Endometrial microvascular endothelial cells (primary cell): Measurements from ENCODE around the gene GLRX2. TPM values are rescaled to one million over a fixed set of nuclear protein-coding genes. Genes with fewer than 3 reads are reported as not detected.

Experiments used
- in situ Hi-C: cut with HindIII; loops from 2 replicates; pipeline ENCODE4 v1.10.0; 2017; ENCODE audit warnings: low sequenced_read_pairs, low pct_unique_long_range_greater_than_20kb; ENCODE audit errors: inconsistent ontology term
- total RNA-seq: library from RNA; depleted of rRNA; stranded (reverse); fragments of >200 nt; gene quantifications from one replicate; pipeline ENCODE4 v1.2.3, GENCODE V29; 2015; ENCODE audit errors: inconsistent ontology term

The GLRX2 gene
- total RNA-seq, 1 donor from 2014 or later, result 18.1 TPM

- in situ Hi-C loops, result no loop called here
Measured at GRCh38 chr1:193113992-193114332, 8.7 kb upstream of the GLRX2 start.

- in situ Hi-C loops, result no loop called here
Measured at GRCh38 chr1:193113258-193113991, 8.2 kb upstream of the GLRX2 start.

- in situ Hi-C loops, result no loop called here
Measured at GRCh38 chr1:193111641-193112090, 6.5 kb upstream of the GLRX2 start.

GRCh38 chr1:193110864-193111263 is 5.7 kb upstream of the GLRX2 start:
- in situ Hi-C loops, result no loop called here

- in situ Hi-C loops, result no loop called here
Measured at GRCh38 chr1:193110246-193110645, 5.0 kb upstream of the GLRX2 start.

GRCh38 chr1:193109619-193110018 is 4.4 kb upstream of the GLRX2 start:
- in situ Hi-C loops, result no loop called here

- in situ Hi-C loops, result no loop called here
Measured at GRCh38 chr1:193108471-193108870, 3.3 kb upstream of the GLRX2 start.

- in situ Hi-C loops, result no loop called here
Measured at GRCh38 chr1:193105821-193106177, 585 bp upstream of the GLRX2 start.

GRCh38 chr1:193104502-193104906 is 710 bp downstream of the GLRX2 start:
- in situ Hi-C loops, result no loop called here

GRCh38 chr1:193103759-193104501 is 1.3 kb downstream of the GLRX2 start:
- in situ Hi-C loops, result no loop called here

GRCh38 chr1:193102662-193103061 is 2.6 kb downstream of the GLRX2 start:
- in situ Hi-C loops, result no loop called here

GRCh38 chr1:193094112-193094511 is 11.1 kb downstream of the GLRX2 start:
- in situ Hi-C loops, result no loop called here

GRCh38 chr1:193090865-193091264 is 14.3 kb downstream of the GLRX2 start:
- in situ Hi-C loops, result no loop called here

GRCh38 chr1:193087893-193088292 is 17.3 kb downstream of the GLRX2 start:
- in situ Hi-C loops, result no loop called here

- in situ Hi-C loops, result no loop called here
Measured at GRCh38 chr1:193086342-193086741, 18.9 kb downstream of the GLRX2 start.

GRCh38 chr1:193085263-193085662 is 20.0 kb downstream of the GLRX2 start:
- in situ Hi-C loops, result no loop called here

GRCh38 chr1:193083365-193084088 is 21.7 kb downstream of the GLRX2 start:
- in situ Hi-C loops, result no loop called here

- in situ Hi-C loops, result no loop called here
Measured at GRCh38 chr1:193079187-193079586, 26.0 kb downstream of the GLRX2 start.

- in situ Hi-C loops, result no loop called here
Measured at GRCh38 chr1:193077991-193078390, 27.2 kb downstream of the GLRX2 start.

GRCh38 chr1:193070942-193071341 is 34.3 kb downstream of the GLRX2 start:
- in situ Hi-C loops, result no loop called here
